IMR-90 (cell line): ENCODE results near the gene SERPINF2. TPM values are rescaled to one million over a fixed set of nuclear protein-coding genes. Genes with fewer than 3 reads are reported as not detected.

Experiments used
- ATAC-seq: fragments of 200-7000 bp; cut with Tn5 transposase; 2 replicates; pipeline ENCODE4 v1.9.1; 2020; ENCODE audit warnings: low read depth, mild to moderate bottlenecking, moderate library complexity
- BruUV-seq: library from RNA; stranded (reverse); fragments of 400-500 nt; replicated peaks from 2 replicates; lab custom pipeline; 2021; lab: Mats Ljungman, UMichigan
- CTCF ChIA-PET: fragments of 300-600 bp; formaldehyde crosslinking; extraction: SDS; loops from one replicate; lab custom pipeline; 2021; ENCODE audit warnings: antibody characterized with exemption; lab: Yijun Ruan, JAX
- POLR2A ChIA-PET: fragments of 300-600 bp; sonication (Branson Sonifier 250); formaldehyde crosslinking; loops from one replicate; lab custom pipeline; 2022; ENCODE audit warnings: antibody characterized with exemption; ENCODE audit not compliant: unreplicated experiment; lab: Charles Lee
- DNase-seq: peaks from one replicate; pipeline ENCODE4 v3.0.0; 2013
- H2AFZ ChIP-seq: replicated peaks from 2 replicates; pipeline ENCODE3; 2013; ENCODE audit warnings: low read length, mild to moderate bottlenecking; ENCODE audit not compliant: poor library complexity
- H2AK5ac ChIP-seq: 2 replicates; pipeline ENCODE4 v1.6.1; 2013; ENCODE audit warnings: low read depth, low read length, inconsistent platforms
- H2AK9ac ChIP-seq: replicated peaks from 2 replicates; pipeline ENCODE3; 2013; ENCODE audit warnings: mild to moderate bottlenecking, low read depth, low read length, moderate library complexity; ENCODE audit not compliant: poor library complexity
- H2BK120ac ChIP-seq: 2 replicates; pipeline ENCODE4 v1.6.1; 2013; ENCODE audit warnings: low read depth, low read length, inconsistent platforms
- H2BK15ac ChIP-seq: 3 replicates; pipeline ENCODE4 v1.6.1; 2013; ENCODE audit warnings: low read depth, low read length, inconsistent platforms
- H2BK20ac ChIP-seq: 2 replicates; pipeline ENCODE4 v1.6.1; 2013; ENCODE audit warnings: low read depth, mild to moderate bottlenecking, inconsistent platforms, low read length, moderate library complexity
- H2BK5ac ChIP-seq: 2 replicates; pipeline ENCODE4 v1.6.1; 2013; ENCODE audit warnings: mild to moderate bottlenecking, low read depth, low read length, inconsistent platforms; ENCODE audit not compliant: poor library complexity, severe bottlenecking
- H3K14ac ChIP-seq: replicated peaks from 2 replicates; pipeline ENCODE4 v1.6.1; 2013; ENCODE audit warnings: low read depth, low read length, inconsistent platforms
- H3K18ac ChIP-seq: 2 replicates; pipeline ENCODE4 v1.6.1; 2013; ENCODE audit warnings: low read depth, low read length, control low read depth
- H3K23ac ChIP-seq: 2 replicates; pipeline ENCODE4 v1.6.1; 2013; ENCODE audit warnings: low read depth, low read length, inconsistent platforms
- H3K27ac ChIP-seq: 2 replicates; pipeline ENCODE4 v1.5.1; 2013; ENCODE audit warnings: mild to moderate bottlenecking, control low read depth, low read length; ENCODE audit not compliant: insufficient read depth
- H3K27me3 ChIP-seq: 2 replicates; pipeline ENCODE4 v1.6.1; 2013; ENCODE audit warnings: low read length; ENCODE audit not compliant: control insufficient read depth, insufficient read depth
- H3K36me3 ChIP-seq: 2 replicates; pipeline ENCODE4 v1.6.1; 2013; ENCODE audit warnings: low read length, mixed read lengths; ENCODE audit not compliant: control insufficient read depth, insufficient read depth
- H3K4ac ChIP-seq: 2 replicates; pipeline ENCODE4 v1.6.1; 2013; ENCODE audit warnings: low read depth, low read length, inconsistent platforms
- H3K4me1 ChIP-seq: 2 replicates; pipeline ENCODE4 v1.6.1; 2013; ENCODE audit warnings: low read length, mixed read lengths; ENCODE audit not compliant: control insufficient read depth, insufficient read depth
- H3K4me2 ChIP-seq: 2 replicates; pipeline ENCODE4 v1.6.1; 2013; ENCODE audit warnings: low read depth, mild to moderate bottlenecking, control low read depth, low read length, moderate library complexity
- H3K4me3 ChIP-seq: 2 replicates; pipeline ENCODE4 v1.5.1; 2013; ENCODE audit warnings: low read depth, mild to moderate bottlenecking, control low read depth, low read length, moderate library complexity; ENCODE audit not compliant: insufficient read depth
- H3K56ac ChIP-seq: 2 replicates; pipeline ENCODE4 v1.6.1; 2013; ENCODE audit warnings: low read length, inconsistent platforms; ENCODE audit not compliant: insufficient read depth; ENCODE audit errors: extremely low read depth
- H3K79me1 ChIP-seq, 2 experiments: 2 replicates each; pipeline ENCODE4 v1.6.1; 2013; ENCODE audit warnings: low read length in 2 of 2, inconsistent platforms in 1 of 2, low read depth in 1 of 2
- H3K9ac ChIP-seq: 2 replicates; pipeline ENCODE4 v1.6.1; 2013; ENCODE audit warnings: low read depth, low read length, control low read depth
- H3K9me1 ChIP-seq: 2 replicates; pipeline ENCODE4 v1.6.1; 2013; ENCODE audit warnings: low read length, inconsistent platforms; ENCODE audit not compliant: insufficient read depth
- H3K9me3 ChIP-seq: 2 replicates; pipeline ENCODE4 v1.6.1; 2013; ENCODE audit warnings: low read length; ENCODE audit not compliant: control insufficient read depth, insufficient read depth
- H4K20me1 ChIP-seq: 2 replicates; pipeline ENCODE4 v1.6.1; 2013; ENCODE audit warnings: low read length, inconsistent platforms; ENCODE audit not compliant: insufficient read depth
- H4K5ac ChIP-seq: 2 replicates; pipeline ENCODE4 v1.6.1; 2013; ENCODE audit warnings: mild to moderate bottlenecking, low read depth, low read length, control low read depth
- H4K8ac ChIP-seq, 2 experiments: 2 replicates each; pipeline ENCODE4 v1.6.1; 2013; ENCODE audit warnings: low read depth in 2 of 2, low read length in 2 of 2, control low read depth in 1 of 2, inconsistent platforms in 1 of 2
- H4K91ac ChIP-seq: 2 replicates; pipeline ENCODE4 v1.6.1; 2013; ENCODE audit warnings: low read depth, low read length, inconsistent platforms; ENCODE audit not compliant: insufficient read depth
- BHLHE40 ChIP-seq: fragments of 150-350 bp; IDR thresholded peaks from 2 replicates; pipeline ENCODE4 v1.6.1; 2016; ENCODE audit warnings: mild to moderate bottlenecking, low read depth, low read length
- CHD1 ChIP-seq: IDR thresholded peaks from 2 replicates; pipeline ENCODE4 v1.6.1; 2012; ENCODE audit warnings: low read depth, low read length, improper control_type of control experiment
- FOS ChIP-seq: fragments of 150-350 bp; IDR thresholded peaks from 2 replicates; pipeline ENCODE4 v1.6.1; 2016; ENCODE audit warnings: low read depth, low read length
- MAFK ChIP-seq: IDR thresholded peaks from 2 replicates; pipeline ENCODE4 v1.6.1; 2012; ENCODE audit warnings: low read depth, low read length, improper control_type of control experiment
- MXI1 ChIP-seq: IDR thresholded peaks from 2 replicates; pipeline ENCODE4 v1.6.1; 2012; ENCODE audit warnings: low read depth, mild to moderate bottlenecking, low read length, moderate library complexity, borderline replicate concordance
- RFX5 ChIP-seq: IDR thresholded peaks from 2 replicates; pipeline ENCODE4 v1.8.0; 2012; ENCODE audit warnings: low read depth, mild to moderate bottlenecking, low read length, moderate library complexity
- WGBS, 2 experiments: methylation state at CpG; one replicate each; pipeline versions ENCODE4 v1.1.5 to v1.1.7; 2013; ENCODE audit warnings: missing lambda C conversion rate in 2 of 2; ENCODE audit not compliant: insufficient read length in 1 of 2; ENCODE audit errors: extremely low coverage in 2 of 2; 5-methylcytosine and 5-hydroxymethylcytosine counted together
- dilution Hi-C: fragments of 300-500 bp; cut with HindIII; formaldehyde crosslinking; loops from one replicate; pipeline ENCODE4 v1.14.3; 2018; ENCODE audit warnings: low sequenced_read_pairs; ENCODE audit not compliant: unreplicated experiment
- in situ Hi-C: fragments of 300-500 bp; cut with MboI; formaldehyde crosslinking; loops from 3 replicates; pipeline ENCODE4 v1.14.3; 2019; ENCODE audit warnings: low sequenced_read_pairs, inconsistent platforms, mixed read lengths
- intact Hi-C: fragments of 100-400 bp; cut with micrococcal nuclease; formaldehyde crosslinking; loops from 2 replicates; pipeline ENCODE4 v1.10.0; 2022
- polyA plus RNA-seq, 3 experiments: library from polyadenylated mRNA; depleted of rRNA; stranded (reverse); fragments of >200 nt; gene quantifications; 2 replicates each; pipeline ENCODE4 v1.2.3, GENCODE V29; 2012; ENCODE audit warnings: low replicate concordance in 1 of 3
- total RNA-seq: library from RNA; depleted of rRNA; stranded (reverse); fragments of >200 nt; gene quantifications from 2 replicates; pipeline ENCODE4 v1.2.3, GENCODE V29; 2012
- TF ChIP-seq, protein P1 (sequence below): fragments of 150-350 bp; IDR thresholded peaks from 2 replicates; pipeline ENCODE4 v1.6.1; 2016; ENCODE audit warnings: low read depth, mild to moderate bottlenecking, low read length, moderate library complexity, borderline replicate concordance

The SERPINF2 gene
- total and polyA plus RNA-seq, 2 of the 4 experiments (the other 2 are of a cell fraction), result not detected

DNA sequence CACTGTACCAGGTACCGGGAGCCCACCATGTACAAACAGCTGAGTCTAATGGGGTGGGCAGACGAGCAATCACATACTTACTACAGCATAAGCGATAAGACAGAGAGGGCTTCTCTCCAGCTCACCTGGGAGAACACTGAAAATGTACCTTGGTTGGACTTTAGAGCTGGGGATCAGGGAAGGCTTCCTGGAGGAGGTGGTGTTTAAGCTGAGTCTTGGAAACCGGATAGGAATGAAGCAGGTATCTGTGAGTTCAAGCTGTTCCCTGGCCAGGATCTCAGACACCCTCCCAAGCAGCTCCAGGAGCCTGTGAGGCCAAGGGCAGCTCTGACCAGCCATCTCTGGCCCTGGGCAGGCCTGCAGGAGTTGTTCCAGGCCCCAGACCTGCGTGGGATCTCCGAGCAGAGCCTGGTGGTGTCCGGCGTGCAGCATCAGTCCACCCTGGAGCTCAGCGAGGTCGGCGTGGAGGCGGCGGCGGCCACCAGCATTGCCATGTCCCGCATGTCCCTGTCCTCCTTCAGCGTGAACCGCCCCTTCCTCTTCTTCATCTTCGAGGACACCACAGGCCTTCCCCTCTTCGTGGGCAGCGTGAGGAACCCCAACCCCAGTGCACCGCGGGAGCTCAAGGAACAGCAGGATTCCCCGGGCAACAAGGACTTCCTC, 11.2 kb downstream of the SERPINF2 start:
- in situ Hi-C loops (no loop called here), intact Hi-C loops (no loop called here), dilution Hi-C loops (no loop called here)
- Histone ChIP-seq H4K20me1 (no peaks in the 10 kb centered on the region), H2BK120ac (no peak overlapping the region), H4K5ac (no peak overlapping the region), H3K4me2 (no peak overlapping the region), H2BK20ac (no peak overlapping the region), H3K9me1 (no peaks in the 10 kb centered on the region), H2AK9ac (no peak overlapping the region), H4K8ac (no peak overlapping the region), H2AFZ (peak overlapping the region; percentile 56), H2AK5ac (no peak overlapping the region), H3K14ac (no peak overlapping the region), H2BK15ac (no peak overlapping the region), H4K91ac (no peak overlapping the region), H3K27me3 (peaks cover 2% of the 10 kb centered on the region; the same call in 1 of the 2 replicates), H2BK5ac (no peak overlapping the region), H3K9me3 (no peaks in the 10 kb centered on the region), H3K4ac (no peak overlapping the region), H3K4me1 (no peaks in the 10 kb centered on the region), H3K18ac (no peak overlapping the region), H3K36me3 (no peaks in the 10 kb centered on the region), H3K9ac (no peak overlapping the region), H3K4me3 (no peak overlapping the region), H3K79me1 (no peaks in the 10 kb centered on the region), H3K23ac (no peak overlapping the region), H3K27ac (no peak overlapping the region), H3K56ac (no peak overlapping the region)
- no peak for TF ChIP-seq MXI1
- TF ChIP-seq, protein P1, sequence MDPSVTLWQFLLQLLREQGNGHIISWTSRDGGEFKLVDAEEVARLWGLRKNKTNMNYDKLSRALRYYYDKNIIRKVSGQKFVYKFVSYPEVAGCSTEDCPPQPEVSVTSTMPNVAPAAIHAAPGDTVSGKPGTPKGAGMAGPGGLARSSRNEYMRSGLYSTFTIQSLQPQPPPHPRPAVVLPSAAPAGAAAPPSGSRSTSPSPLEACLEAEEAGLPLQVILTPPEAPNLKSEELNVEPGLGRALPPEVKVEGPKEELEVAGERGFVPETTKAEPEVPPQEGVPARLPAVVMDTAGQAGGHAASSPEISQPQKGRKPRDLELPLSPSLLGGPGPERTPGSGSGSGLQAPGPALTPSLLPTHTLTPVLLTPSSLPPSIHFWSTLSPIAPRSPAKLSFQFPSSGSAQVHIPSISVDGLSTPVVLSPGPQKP, result no peak
- TF ChIP-seq MAFK, result no peak
- no peak for TF ChIP-seq RFX5
- TF ChIP-seq CHD1, result no peak
- TF ChIP-seq BHLHE40, result no peak
- no peak for TF ChIP-seq FOS
- ChIA-PET POLR2A (no interaction called here), CTCF (no interaction called here)
- DNase-seq (no peak), ATAC-seq (no peak)
- 87% methylated on average over 16 of the region's 23 CpGs; no CpG with 5 or more reads in 1 of the 2 experiments for WGBS, 2 experiments
- BruUV-seq, result no TSS peak
